SK-N-MC (cell line): ENCODE measurements around the gene METAP1.

ENCODE experiments used
- EZH2 ChIP-seq: fragments of 200-600 bp; sonication (generic); IDR thresholded peaks from one replicate; pipeline ENCODE4 v1.6.1; 2017; ENCODE audit warnings: antibody characterized with exemption
- FOXP2 ChIP-seq: optimal IDR thresholded peaks from 2 replicates; pipeline ENCODE3; 2011; ENCODE audit warnings: mild to moderate bottlenecking, moderate library complexity; ENCODE audit not compliant: insufficient read depth; ENCODE audit errors: extremely low read length, control extremely low read depth
- POLR2AphosphoS5 ChIP-seq: IDR thresholded peaks from 2 replicates; pipeline ENCODE4 v1.6.1; 2012; ENCODE audit warnings: mild to moderate bottlenecking, low read depth, low read length, borderline replicate concordance

GRCh38 chr4:99099311-99099710 lies 103.8 kb downstream of the METAP1 start:
- TF ChIP-seq POLR2AphosphoS5 (no peak), EZH2 (no peak), FOXP2 (no peak)
